HEK293 (cell line): Measurements from ENCODE around the gene TSPOAP1.

Experiments used
- ZBTB44 ChIP-seq: fragments of 450-650 bp; IDR thresholded peaks from 2 replicates; pipeline ENCODE4 v1.5.1; 2018; ENCODE audit warnings: missing biosample characterization, mild to moderate bottlenecking, missing genetic modification characterization
- ZNF138 ChIP-seq: fragments of 450-650 bp; formaldehyde crosslinking; IDR thresholded peaks from 2 replicates; pipeline ENCODE4 v1.5.1; 2016; ENCODE audit warnings: missing biosample characterization, missing genetic modification characterization, borderline replicate concordance
- ZNF239 ChIP-seq: fragments of 450-650 bp; formaldehyde crosslinking; IDR thresholded peaks from 2 replicates; pipeline ENCODE4 v1.5.1; 2016; ENCODE audit warnings: missing biosample characterization, missing genetic modification characterization
- ZNF26 ChIP-seq: fragments of 450-650 bp; formaldehyde crosslinking; IDR thresholded peaks from 2 replicates; pipeline ENCODE4 v1.5.1; 2016; ENCODE audit warnings: missing biosample characterization, missing genetic modification characterization
- TF ChIP-seq, protein P1 (sequence below): fragments of 450-650 bp; formaldehyde crosslinking; IDR thresholded peaks from 2 replicates; pipeline ENCODE4 v1.5.1; 2016; ENCODE audit warnings: missing biosample characterization, missing genetic modification characterization
- TF ChIP-seq, protein P2 (sequence below): fragments of 450-650 bp; formaldehyde crosslinking; IDR thresholded peaks from 2 replicates; pipeline ENCODE4 v1.5.1; 2016; ENCODE audit warnings: missing biosample characterization, missing genetic modification characterization
- TF ChIP-seq, protein P3 (sequence below): fragments of 450-650 bp; formaldehyde crosslinking; IDR thresholded peaks from 2 replicates; pipeline ENCODE4 v1.5.1; 2016; ENCODE audit warnings: missing biosample characterization, missing genetic modification characterization

DNA sequence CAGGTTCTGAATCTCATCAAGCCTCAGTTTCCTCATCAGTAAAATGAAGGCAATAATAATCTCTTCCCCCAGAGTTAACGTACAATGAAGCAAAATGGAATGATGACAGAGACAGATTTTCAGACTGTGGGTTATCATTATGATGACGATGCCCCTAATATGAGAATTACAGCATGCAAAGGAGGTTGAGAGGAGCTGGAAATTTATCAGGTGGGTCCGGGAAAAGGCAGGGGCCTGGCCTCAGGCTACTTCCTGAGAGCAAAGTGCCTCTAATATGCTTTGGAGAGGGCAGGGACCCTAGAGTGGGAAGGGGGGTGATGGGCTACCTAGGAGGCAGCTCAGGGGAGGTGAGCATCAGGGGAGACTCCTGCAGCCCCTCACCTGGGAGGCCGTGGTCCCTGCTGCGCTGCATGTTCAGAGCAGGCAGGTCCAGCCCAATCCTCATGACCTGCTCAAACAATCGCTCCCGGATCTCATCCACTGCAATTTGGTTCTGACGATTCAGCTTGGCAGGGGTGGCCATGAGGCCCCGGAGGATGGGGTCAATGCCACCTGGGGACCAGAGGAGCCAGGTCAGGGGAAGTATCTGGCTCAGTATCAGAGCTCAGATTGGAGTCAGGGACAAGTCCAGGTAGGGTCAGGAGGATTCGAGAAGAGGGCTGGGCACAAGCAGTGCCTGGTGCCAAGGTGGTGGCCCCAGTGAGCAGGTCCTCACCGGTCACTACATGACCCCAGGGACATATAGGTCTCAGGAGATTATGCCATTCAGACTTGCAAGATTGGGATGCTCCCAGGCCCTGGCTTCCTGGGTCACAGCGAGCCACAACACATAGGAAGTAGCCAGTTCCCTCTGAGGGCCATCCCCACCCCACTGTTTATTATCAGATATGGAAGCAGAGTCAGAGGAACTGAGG, 56.0 kb downstream of the TSPOAP1 start:
- TF ChIP-seq, protein P1, sequence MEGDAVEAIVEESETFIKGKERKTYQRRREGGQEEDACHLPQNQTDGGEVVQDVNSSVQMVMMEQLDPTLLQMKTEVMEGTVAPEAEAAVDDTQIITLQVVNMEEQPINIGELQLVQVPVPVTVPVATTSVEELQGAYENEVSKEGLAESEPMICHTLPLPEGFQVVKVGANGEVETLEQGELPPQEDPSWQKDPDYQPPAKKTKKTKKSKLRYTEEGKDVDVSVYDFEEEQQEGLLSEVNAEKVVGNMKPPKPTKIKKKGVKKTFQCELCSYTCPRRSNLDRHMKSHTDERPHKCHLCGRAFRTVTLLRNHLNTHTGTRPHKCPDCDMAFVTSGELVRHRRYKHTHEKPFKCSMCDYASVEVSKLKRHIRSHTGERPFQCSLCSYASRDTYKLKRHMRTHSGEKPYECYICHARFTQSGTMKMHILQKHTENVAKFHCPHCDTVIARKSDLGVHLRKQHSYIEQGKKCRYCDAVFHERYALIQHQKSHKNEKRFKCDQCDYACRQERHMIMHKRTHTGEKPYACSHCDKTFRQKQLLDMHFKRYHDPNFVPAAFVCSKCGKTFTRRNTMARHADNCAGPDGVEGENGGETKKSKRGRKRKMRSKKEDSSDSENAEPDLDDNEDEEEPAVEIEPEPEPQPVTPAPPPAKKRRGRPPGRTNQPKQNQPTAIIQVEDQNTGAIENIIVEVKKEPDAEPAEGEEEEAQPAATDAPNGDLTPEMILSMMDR (tag by site-specific recombination), result no peak
- TF ChIP-seq ZNF138, result no peak
- no peak for TF ChIP-seq ZBTB44 (tag by site-specific recombination)
- TF ChIP-seq ZNF239, result no peak
- TF ChIP-seq, protein P2, sequence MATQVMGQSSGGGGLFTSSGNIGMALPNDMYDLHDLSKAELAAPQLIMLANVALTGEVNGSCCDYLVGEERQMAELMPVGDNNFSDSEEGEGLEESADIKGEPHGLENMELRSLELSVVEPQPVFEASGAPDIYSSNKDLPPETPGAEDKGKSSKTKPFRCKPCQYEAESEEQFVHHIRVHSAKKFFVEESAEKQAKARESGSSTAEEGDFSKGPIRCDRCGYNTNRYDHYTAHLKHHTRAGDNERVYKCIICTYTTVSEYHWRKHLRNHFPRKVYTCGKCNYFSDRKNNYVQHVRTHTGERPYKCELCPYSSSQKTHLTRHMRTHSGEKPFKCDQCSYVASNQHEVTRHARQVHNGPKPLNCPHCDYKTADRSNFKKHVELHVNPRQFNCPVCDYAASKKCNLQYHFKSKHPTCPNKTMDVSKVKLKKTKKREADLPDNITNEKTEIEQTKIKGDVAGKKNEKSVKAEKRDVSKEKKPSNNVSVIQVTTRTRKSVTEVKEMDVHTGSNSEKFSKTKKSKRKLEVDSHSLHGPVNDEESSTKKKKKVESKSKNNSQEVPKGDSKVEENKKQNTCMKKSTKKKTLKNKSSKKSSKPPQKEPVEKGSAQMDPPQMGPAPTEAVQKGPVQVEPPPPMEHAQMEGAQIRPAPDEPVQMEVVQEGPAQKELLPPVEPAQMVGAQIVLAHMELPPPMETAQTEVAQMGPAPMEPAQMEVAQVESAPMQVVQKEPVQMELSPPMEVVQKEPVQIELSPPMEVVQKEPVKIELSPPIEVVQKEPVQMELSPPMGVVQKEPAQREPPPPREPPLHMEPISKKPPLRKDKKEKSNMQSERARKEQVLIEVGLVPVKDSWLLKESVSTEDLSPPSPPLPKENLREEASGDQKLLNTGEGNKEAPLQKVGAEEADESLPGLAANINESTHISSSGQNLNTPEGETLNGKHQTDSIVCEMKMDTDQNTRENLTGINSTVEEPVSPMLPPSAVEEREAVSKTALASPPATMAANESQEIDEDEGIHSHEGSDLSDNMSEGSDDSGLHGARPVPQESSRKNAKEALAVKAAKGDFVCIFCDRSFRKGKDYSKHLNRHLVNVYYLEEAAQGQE (tag by site-specific recombination), result no peak
- TF ChIP-seq, protein P3, sequence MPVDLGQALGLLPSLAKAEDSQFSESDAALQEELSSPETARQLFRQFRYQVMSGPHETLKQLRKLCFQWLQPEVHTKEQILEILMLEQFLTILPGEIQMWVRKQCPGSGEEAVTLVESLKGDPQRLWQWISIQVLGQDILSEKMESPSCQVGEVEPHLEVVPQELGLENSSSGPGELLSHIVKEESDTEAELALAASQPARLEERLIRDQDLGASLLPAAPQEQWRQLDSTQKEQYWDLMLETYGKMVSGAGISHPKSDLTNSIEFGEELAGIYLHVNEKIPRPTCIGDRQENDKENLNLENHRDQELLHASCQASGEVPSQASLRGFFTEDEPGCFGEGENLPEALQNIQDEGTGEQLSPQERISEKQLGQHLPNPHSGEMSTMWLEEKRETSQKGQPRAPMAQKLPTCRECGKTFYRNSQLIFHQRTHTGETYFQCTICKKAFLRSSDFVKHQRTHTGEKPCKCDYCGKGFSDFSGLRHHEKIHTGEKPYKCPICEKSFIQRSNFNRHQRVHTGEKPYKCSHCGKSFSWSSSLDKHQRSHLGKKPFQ (tag by site-specific recombination), result no peak
- TF ChIP-seq ZNF26 (tag by site-specific recombination), result no peak
